Right lung (tissue), 5 donors: ENCODE data around the gene FARSA. TPM values are rescaled to one million over a fixed set of nuclear protein-coding genes. Genes with fewer than 3 reads are reported as not detected.
"Not testable (repeated sequence)": the region's sequence is repeated elsewhere in the genome, so short reads cannot be mapped to it uniquely, and the experiment has no call there.

Source experiments
- DNase-seq, 2 donors: peaks; one replicate each; pipeline ENCODE4 v3.0.0-alpha.2; 2013
- polyA plus RNA-seq, 5 donors: library from polyadenylated mRNA; unstranded; fragments of 120-200 nt; gene quantifications; one replicate each; pipeline versions ENCODE4 v1.2.1 to v1.2.3, GENCODE V29; 2013; ENCODE audit warnings: inconsistent platforms in 1 of 5, low replicate concordance in 1 of 5; ENCODE audit not compliant: insufficient read length in 5 of 5, insufficient read depth in 1 of 5

FARSA gene
- polyA plus RNA-seq, 5 donors, result 32.1 to 54.4 (median 44.3) TPM

DNA sequence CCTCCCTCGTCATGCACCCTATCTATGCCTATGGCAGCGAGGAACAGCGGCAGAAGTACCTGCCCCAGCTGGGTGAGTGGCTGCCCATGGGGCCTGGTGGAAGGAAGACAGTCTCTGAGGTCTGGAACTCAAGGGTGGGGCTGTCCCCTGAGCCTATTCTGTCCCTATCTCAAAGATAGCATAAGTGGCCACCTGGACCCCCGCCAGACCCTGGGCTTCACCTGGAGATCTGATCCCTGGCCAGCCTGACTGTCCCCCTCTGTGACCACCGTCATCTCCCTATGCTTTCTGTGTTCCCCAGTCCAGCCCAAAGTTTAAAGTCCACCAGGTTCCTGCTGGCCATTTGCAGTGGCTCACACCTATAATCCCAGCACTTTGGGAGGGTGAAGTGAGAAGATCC is 39.9 kb downstream of the FARSA start:
- no peak for DNase-seq

GRCh38 chr19:12891553-12892021 is 41.9 kb downstream of the FARSA start:
- no peak for DNase-seq

DNA sequence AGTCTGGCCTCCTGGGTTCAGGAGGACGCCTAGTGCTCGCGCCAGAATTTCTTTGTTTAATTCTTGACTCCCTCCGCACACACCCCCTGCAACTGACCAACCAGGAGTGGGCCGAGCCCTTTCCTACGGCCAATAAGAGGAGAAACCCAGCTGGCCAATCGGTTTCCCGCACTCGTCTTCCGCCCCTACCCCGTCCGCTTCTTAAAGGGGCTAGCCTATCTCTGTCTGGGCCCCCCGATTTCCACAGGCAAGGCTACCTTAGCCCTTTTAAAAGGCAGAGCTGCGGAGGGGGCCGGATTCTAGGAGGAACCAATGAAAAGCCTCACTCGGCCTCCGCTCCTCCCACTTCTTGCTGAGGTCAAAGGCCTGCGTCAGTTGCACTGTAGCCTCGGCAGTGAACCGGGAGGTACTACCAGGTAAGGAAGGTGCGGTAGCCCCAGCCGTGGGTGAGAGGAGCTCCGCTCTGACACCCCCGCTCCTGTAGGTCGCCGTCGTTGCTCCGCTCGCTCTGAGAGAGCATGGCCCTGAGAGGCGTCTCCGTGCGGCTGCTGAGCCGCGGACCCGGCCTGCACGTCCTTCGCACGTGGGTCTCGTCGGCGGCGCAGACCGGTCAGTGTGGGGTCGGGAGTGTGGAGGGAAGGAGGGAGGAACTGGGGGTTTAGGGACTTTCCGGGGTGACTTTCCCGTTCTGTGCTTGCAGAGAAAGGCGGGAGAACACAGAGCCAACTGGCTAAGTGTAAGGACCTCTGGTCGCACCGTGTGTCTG is 42.5 kb downstream of the FARSA start, which contains the start of gene GCDH:
TSS of gene GCDH (plus strand) at position 374 of the 766 bp plus-strand sequence. CDS start at position 519, 145 bp downstream.
- peak; percentile 94 to 96 for DNase-seq

DNA sequence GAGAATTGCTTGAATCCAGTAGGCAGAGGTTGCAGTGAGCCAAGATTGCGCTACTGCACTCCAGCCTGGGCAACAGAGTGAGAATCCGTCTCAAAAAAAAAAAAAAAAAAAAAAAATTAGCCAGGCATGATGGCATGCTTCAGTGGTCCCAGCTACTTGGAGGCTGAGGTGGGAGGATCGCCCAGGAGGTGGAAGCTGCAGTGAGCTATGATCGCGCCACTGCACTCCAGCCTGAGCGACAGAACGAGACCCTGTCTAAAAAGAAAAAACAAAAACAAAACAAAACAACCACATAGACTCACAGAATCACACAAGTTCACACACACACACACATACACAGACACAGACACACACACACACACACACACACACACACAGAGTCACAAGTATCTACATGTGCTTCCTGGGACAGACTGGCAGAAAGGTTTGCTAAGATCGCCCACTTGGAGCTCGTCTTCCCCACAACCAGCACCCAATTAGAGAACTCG is 43.2 kb downstream of the FARSA start:
- not testable (repeated sequence) for DNase-seq

DNA sequence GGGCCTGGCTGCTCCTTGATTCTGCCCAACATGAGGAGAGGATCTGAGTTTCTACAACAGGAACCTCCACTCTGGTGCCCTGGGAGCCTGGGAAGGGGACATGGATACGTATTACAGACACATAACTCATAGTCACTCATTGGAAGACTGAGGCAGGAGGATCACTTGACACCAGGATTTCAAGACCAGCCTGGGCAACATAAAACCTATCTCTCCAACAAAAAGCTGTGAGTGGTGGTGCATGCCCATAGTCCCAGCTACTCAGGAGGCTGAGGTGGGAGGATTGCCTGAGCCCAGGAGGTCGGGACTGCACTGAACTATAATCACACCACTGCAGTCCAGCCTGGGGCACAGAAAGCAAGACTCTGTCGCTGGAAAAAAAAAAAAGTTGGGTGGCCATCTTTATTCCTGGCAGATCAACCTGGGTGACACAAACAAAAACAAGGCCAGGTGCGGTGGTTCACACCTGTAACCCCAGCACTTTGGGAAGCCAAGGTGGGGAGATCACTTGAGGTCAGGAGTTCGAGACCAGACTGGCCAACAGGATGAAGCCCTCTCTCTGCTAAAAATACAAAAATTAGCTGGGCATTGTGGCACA is 45.4 kb downstream of the FARSA start:
- no peak for DNase-seq

DNA sequence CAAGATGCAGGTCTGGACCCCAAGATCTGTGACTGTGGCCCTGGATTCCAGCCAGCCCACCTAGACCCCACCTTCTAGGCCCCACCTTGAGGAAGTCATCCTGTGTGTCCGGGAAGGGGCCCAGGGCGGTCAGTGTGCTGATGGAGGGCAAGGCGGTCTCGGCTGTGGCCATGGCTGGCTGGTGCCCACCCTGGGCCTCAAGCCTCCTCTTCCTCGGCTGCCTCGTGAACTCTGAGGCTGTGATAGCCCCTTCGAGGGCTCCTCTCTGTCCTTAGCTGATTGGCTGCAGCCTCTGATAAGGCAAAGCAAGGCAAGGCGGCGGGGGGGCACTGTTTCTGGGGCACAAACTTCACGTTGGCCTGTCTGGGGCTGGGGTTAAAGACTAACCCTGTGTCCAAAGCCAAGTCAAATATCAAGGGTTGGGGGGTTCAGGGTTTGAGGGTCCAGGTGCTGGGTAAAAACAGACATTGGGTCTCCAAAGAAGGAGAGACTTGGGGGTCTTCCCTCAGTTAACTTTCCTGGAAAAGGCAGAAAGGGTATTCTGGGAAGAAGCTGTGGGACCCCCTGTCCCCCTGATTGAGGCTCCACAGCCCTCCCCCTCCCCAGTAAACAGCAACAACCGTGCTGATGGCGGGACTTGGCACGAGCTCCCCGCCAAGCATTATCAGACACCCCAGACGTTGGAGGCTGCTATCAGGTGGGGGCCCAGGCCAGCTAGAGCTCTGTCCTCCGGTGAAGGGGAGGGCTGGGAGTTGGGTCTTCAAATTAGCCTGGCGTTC is 46.4 kb downstream of the FARSA start, which contains the start of gene KLF1:
TSS of gene KLF1 (minus strand) at position 233 of the 779 bp plus-strand sequence. CDS start at position 172, 61 bp downstream.
- DNase-seq, result no peak

GRCh38 chr19:12886651-12886968 is 46.9 kb downstream of the FARSA start:
- no peak for DNase-seq

DNA sequence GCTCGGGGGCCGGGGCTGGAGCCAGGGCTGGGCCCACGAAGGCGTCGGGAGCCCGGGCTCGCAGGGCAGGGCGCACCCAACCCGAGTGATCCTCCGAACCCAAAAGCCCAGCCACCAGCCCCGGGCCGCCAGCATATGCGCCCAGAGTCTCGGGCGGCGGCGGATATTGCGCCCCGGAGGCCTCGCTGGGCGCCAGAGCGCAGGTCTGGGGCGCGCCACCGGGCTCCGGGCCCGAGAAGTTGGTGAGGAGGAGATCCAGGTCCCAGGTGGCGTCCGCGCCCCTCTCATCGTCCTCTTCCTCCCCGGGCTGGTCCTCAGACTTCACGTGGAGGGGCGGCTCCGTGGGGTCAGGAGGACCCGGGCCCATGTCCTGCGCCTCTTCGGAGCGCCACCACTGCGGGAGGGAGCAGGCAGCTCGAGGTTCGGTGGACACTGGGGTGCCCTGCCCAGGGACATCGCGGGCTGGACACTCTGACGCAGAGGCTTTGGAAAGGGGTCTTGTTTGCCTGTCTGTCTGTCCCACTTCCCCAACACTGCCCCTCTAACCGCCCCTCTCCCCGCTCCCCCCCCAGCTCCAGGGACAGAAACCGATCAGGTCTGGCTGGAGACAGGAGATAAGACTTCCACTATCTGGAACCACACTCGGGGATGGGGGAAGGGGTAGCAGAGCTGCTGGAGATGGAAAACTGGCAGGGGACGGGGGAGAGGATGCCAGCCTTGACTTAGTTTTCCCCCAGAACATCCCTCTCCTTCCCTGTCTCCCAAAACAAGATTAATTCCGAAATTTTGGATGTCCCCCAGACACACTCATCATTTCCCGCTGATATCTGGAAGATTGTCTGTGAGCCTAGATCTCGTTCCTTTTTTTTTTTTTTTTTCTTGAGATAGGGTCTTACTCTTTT is 47.5 kb downstream of the FARSA start:
- DNase-seq, result no peak

DNA sequence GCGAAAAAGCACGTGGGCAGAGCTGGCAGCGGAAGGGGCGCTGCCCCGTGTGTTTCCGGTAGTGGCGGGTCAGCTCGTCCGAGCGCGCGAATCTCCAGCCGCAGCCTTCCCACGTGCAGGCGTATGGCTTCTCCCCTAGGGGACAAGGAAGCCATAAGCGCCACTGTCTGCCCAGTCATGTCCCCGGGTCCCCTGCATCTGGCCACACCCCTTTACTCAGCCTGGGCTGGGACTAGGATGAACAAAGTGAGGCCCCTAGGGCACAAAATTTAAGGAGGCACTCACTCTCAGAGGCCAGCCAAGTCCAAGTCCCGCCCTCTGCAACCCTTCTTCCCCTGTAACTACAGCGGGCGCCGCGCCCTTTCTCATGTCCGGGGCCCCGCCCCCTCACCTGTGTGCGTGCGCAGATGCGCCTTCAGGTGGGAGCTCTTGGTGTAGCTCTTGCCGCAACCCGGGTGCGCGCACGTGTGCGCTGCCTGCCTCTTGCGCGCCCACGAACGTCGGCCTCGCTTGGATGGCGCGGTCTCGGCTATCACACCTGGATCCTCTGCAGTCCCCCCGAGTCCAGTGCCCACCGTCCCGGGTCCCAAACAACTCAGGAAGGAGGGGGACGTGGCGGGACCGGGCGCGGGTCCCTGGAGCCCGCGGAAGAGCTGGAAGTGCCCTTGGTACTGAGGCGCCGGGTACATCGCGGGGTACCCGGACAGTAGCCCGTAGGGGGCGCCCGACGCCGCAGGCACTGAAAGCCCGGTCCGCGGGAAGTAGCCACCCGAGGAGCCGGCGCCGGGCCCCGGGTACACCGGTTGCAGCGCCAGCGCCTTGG is 48.4 kb downstream of the FARSA start:
- peak in 1 of 2 donors; percentile 36 for DNase-seq

DNA sequence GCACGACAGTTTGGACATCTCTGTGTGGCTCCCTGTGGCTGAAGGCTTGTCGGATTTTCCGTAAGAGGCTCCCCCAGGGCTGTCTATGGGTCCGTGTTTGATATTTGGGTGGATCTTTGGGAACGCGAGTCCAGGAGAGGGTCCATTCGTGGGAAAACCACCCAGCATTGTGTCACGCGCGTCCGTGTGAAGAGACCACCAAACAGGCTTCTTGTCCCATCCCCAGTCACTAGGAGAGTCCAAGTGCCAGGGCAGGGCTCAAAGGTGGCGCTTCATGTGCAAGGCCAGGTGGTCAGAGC is 48.9 kb downstream of the FARSA start:
- no peak for DNase-seq

GRCh38 chr19:12884202-12884601 is 49.3 kb downstream of the FARSA start:
- no peak for DNase-seq

DNA sequence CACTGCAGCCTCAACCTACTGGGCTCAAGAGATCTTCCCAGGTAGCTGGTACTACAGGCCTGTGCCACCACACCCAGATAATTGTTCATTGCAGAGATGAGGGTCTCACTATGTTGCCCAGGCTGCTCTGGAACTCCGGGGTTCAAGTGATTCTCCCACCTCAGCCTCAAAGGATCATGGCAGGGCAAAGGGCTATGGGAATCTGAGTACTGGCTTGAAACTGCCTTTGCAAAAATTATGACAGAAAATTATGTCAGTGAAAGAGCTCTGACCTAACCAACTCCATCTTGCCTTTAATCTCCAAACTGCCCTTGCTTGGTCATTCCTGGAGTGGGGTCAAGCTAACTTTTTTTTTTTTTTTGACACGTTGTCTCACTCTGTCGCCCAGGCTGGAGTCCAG is 50.9 kb downstream of the FARSA start:
- DNase-seq, result no peak

- peak; percentile 90 to 91 for DNase-seq
Observed at GRCh38 chr19:12881172-12881808, 52.2 kb downstream of the FARSA start, which contains the start of gene DNASE2. DNASE2 (minus strand) TSS chr19:12881449; CDS start chr19:12881375, 74 bp downstream.

GRCh38 chr19:12880551-12881171 is 52.9 kb downstream of the FARSA start:
- peak in 1 of 2 donors; percentile 15 for DNase-seq

- DNase-seq, result no peak
Observed at GRCh38 chr19:12875086-12875485, 58.4 kb downstream of the FARSA start.

DNA sequence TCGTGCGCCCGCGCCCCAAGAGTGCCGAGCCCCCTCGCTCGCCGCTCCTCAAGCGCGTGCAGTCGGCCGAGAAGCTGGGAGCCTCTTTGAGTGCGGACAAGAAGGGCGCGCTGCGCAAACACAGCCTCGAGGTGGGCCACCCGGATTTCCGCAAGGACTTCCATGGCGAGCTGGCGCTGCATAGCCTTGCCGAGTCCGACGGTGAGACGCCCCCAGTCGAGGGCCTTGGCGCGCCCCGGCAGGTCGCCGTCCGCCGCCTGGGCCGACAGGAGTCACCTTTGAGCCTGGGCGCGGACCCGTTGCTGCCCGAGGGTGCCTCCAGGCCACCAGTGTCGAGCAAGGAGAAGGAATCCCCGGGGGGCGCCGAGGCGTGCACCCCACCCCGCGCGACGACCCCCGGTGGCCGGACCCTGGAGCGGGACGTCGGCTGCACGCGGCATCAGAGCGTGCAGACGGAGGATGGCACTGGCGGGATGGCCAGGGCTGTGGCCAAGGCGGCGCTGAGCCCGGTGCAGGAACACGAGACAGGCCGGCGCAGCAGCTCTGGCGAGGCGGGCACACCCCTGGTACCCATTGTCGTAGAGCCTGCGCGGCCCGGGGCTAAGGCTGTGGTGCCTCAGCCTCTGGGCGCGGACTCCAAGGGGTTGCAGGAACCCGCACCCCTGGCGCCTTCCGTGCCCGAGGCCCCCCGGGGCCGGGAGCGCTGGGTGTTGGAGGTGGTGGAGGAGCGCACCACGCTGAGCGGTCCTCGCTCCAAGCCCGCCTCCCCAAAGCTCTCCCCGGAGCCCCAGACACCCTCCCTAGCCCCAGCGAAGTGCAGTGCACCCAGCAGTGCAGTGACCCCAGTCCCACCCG is 59.4 kb downstream of the FARSA start:
- DNase-seq, result no peak

- DNase-seq, result no peak
Observed at GRCh38 chr19:12872941-12873890, 60.3 kb downstream of the FARSA start.
